Trophoblast cell (in vitro differentiated cells and primary cell): ENCODE results near the gene STAT3.
A peak's percentile ranks its signal among the peaks of the same experiment; 100 is the strongest.
"Not testable (repeated sequence)": the region's sequence is repeated elsewhere in the genome, so short reads cannot be mapped to it uniquely, and the experiment has no call there.

ENCODE experiments used
- DNase-seq, 2 donors: peaks; one replicate each; pipeline ENCODE4 v3.0.0-alpha.2; 2016
- H2AFZ ChIP-seq: 2 replicates; pipeline ENCODE4 v1.6.1; 2013; ENCODE audit warnings: low read length, moderate library complexity, mild to moderate bottlenecking; ENCODE audit not compliant: insufficient read depth, poor library complexity
- H2AK5ac ChIP-seq: 2 replicates; pipeline ENCODE4 v1.6.1; 2013; ENCODE audit warnings: mild to moderate bottlenecking, low read length
- H2BK120ac ChIP-seq: 2 replicates; pipeline ENCODE4 v1.6.1; 2013; ENCODE audit warnings: low read length, mild to moderate bottlenecking, moderate library complexity; ENCODE audit not compliant: insufficient read depth, poor library complexity
- H2BK12ac ChIP-seq: 2 replicates; pipeline ENCODE4 v1.6.1; 2013; ENCODE audit warnings: mild to moderate bottlenecking, low read length, moderate library complexity
- H2BK5ac ChIP-seq: 2 replicates; pipeline ENCODE4 v1.6.1; 2013; ENCODE audit warnings: low read length, low read depth, moderate library complexity, mild to moderate bottlenecking; ENCODE audit not compliant: poor library complexity
- H3K14ac ChIP-seq: 2 replicates; pipeline ENCODE4 v1.6.1; 2013; ENCODE audit warnings: mild to moderate bottlenecking, low read length
- H3K18ac ChIP-seq: 2 replicates; pipeline ENCODE4 v1.6.1; 2013; ENCODE audit warnings: mild to moderate bottlenecking, low read length
- H3K23ac ChIP-seq: 2 replicates; pipeline ENCODE4 v1.6.1; 2013; ENCODE audit warnings: low read length
- H3K27ac ChIP-seq: 2 replicates; pipeline ENCODE4 v1.5.1; 2013; ENCODE audit warnings: low read depth, mild to moderate bottlenecking, inconsistent platforms, low read length, moderate library complexity
- H3K27me3 ChIP-seq: 2 replicates; pipeline ENCODE4 v1.6.1; 2013; ENCODE audit warnings: inconsistent platforms, mild to moderate bottlenecking, low read length, moderate library complexity; ENCODE audit not compliant: insufficient read depth
- H3K36me3 ChIP-seq, 2 experiments: 1 replicate in 1 of 2; 2 replicates in 1 of 2; pipeline ENCODE4 v1.6.1; 2013; ENCODE audit warnings: low read length in 2 of 2, mild to moderate bottlenecking in 2 of 2, moderate library complexity in 1 of 2; ENCODE audit not compliant: insufficient read depth in 2 of 2, control insufficient read depth in 1 of 2
- H3K4ac ChIP-seq: 2 replicates; pipeline ENCODE4 v1.6.1; 2013; ENCODE audit warnings: low read depth, mild to moderate bottlenecking, low read length, moderate library complexity
- H3K4me1 ChIP-seq, 2 experiments: 1 replicate in 1 of 2; 2 replicates in 1 of 2; pipeline ENCODE4 v1.6.1; 2013; ENCODE audit warnings: low read length in 2 of 2, mild to moderate bottlenecking in 2 of 2, moderate library complexity in 1 of 2; ENCODE audit not compliant: insufficient read depth in 2 of 2, control insufficient read depth in 1 of 2
- H3K4me2 ChIP-seq: 2 replicates; pipeline ENCODE4 v1.6.1; 2013; ENCODE audit warnings: inconsistent platforms, mild to moderate bottlenecking, low read length, moderate library complexity
- H3K4me3 ChIP-seq: 2 replicates; pipeline ENCODE4 v1.5.1; 2013; ENCODE audit warnings: mild to moderate bottlenecking, low read depth, low read length, inconsistent platforms
- H3K79me1 ChIP-seq: one replicate; pipeline ENCODE4 v1.6.1; 2013; ENCODE audit warnings: low read length
- H3K79me2 ChIP-seq: 2 replicates; pipeline ENCODE4 v1.6.1; 2013; ENCODE audit warnings: low read length, mild to moderate bottlenecking; ENCODE audit not compliant: control insufficient read depth, insufficient read depth, poor library complexity
- H3K9ac ChIP-seq: 2 replicates; pipeline ENCODE4 v1.6.1; 2013; ENCODE audit warnings: mild to moderate bottlenecking, low read length
- H3K9me3 ChIP-seq: 2 replicates; pipeline ENCODE4 v1.6.1; 2013; ENCODE audit warnings: low read depth, mild to moderate bottlenecking, control low read depth, inconsistent platforms, low read length; ENCODE audit not compliant: insufficient read depth
- H4K12ac ChIP-seq: 2 replicates; pipeline ENCODE4 v1.6.1; 2013; ENCODE audit warnings: low read depth, mild to moderate bottlenecking, low read length, moderate library complexity
- H4K8ac ChIP-seq: 2 replicates; pipeline ENCODE4 v1.6.1; 2013; ENCODE audit warnings: low read depth, mild to moderate bottlenecking, low read length, moderate library complexity
- H4K91ac ChIP-seq: one replicate; pipeline ENCODE4 v1.6.1; 2013; ENCODE audit warnings: low read depth, mild to moderate bottlenecking, low read length, moderate library complexity
- WGBS: extraction: QIAGEN DNeasy Blood & Tissue Kit; methylation state at CpG from one replicate; pipeline ENCODE4 v1.1.7; 2013; ENCODE audit warnings: missing lambda C conversion rate; ENCODE audit not compliant: insufficient read length, insufficient coverage; ENCODE audit errors: extremely low coverage; 5-methylcytosine and 5-hydroxymethylcytosine counted together

Gene STAT3

DNA sequence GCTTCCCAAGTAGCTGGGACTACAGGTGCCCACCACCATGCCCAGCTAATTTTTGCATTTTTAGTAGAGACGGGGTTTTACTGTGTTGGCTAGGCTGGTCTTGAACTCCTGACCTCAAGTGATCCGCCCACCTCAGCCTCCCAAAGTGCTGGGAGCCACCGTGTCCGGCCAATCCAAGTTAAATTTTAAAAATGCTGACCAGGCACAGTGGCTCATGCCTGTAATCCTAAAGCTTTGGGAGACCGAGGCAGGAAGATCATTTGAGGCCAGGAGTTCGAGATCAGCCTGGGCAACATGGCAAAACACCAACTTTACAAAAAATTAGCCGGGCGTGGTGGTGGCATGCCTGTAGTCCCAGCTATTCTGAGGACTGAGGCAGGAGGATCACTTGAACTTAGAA, 3.2 kb upstream of the STAT3 start:
- not testable (repeated sequence) for DNase-seq, H4K12ac ChIP-seq, H3K9me3 ChIP-seq, H3K4me1 ChIP-seq, H4K91ac ChIP-seq, H3K14ac ChIP-seq, H3K79me2 ChIP-seq, H3K23ac ChIP-seq, H2BK5ac ChIP-seq, H3K36me3 ChIP-seq, H3K4ac ChIP-seq, H2AK5ac ChIP-seq, H3K9ac ChIP-seq, H2AFZ ChIP-seq, H3K27me3 ChIP-seq, H4K8ac ChIP-seq, H3K4me2 ChIP-seq, H2BK12ac ChIP-seq, H3K18ac ChIP-seq, H3K27ac ChIP-seq, H3K4me3 ChIP-seq, H2BK120ac ChIP-seq
- no CpG with 5 or more reads among the region's 8 CpGs for WGBS
- peaks cover 10% of the 10 kb centered on the region for H3K79me1 ChIP-seq

DNA sequence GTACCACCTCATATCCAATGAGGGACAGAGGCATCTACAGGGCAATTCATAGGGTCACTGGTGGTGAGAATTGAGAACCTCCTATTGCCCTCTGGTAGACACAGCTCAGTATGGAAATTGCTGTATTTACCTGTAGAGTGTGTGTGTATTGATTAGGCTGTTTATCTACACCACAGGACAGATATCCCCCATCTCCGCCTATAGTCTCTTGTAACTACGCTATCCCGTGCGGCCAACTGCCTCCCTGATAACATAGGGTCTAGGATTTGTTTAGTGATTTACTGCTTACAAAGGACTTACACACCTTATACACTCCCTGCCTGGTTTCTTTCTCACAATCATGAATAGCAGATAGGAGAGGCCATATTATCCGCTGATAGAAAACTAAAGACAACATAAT, 1.7 kb upstream of the STAT3 start:
- Histone ChIP-seq H3K79me2 (peaks cover 7% of the 10 kb centered on the region), H2AFZ (no peak overlapping the region), H2BK5ac (no peak overlapping the region), H3K9ac (no peak overlapping the region), H3K23ac (no peak overlapping the region), H3K4me3 (no peak overlapping the region), H3K4me1 (peaks cover 3 to 5% of the 10 kb centered on the region in 2 experiments), H4K8ac (no peak overlapping the region), H3K79me1 (peaks cover 10% of the 10 kb centered on the region), H4K12ac (no peak overlapping the region), H3K9me3 (no peaks in the 10 kb centered on the region), H3K14ac (no peak overlapping the region), H2AK5ac (no peak overlapping the region), H3K4me2 (no peak overlapping the region), H3K36me3 (no peaks in the 10 kb centered on the region), H4K91ac (no peak overlapping the region), H2BK120ac (no peak overlapping the region), H3K18ac (no peak overlapping the region), H3K27ac (no peak overlapping the region), H2BK12ac (peak overlapping the region; percentile 73), H3K4ac (no peak overlapping the region), H3K27me3 (no peaks in the 10 kb centered on the region)
- no peak for DNase-seq
- no CpG with 5 or more reads among the region's 5 CpGs for WGBS

DNA sequence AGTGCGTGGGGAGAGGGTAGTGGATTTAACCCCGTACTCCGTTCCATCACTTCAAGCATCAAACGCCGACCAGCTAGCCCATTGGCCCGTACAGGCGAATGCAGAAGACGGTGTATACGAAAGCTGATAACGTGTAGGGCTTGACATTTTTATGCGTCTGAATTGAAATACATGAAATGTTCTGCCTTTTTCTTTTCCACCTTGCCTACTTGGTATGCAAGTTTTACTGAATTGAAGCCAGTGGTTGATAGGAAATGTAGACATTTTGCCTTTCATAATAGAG, 834 bp upstream of the STAT3 start:
- H3K14ac ChIP-seq = peak overlapping the region; percentile 47
- no peak overlapping the region for H3K23ac ChIP-seq
- H4K12ac ChIP-seq = peak overlapping the region; percentile 13
- H3K4me2 ChIP-seq = peak overlapping the region; percentile 88
- H3K79me1 ChIP-seq = peaks cover 10% of the 10 kb centered on the region
- no peak overlapping the region for H3K4ac ChIP-seq
- peak overlapping the region; percentile 27 for H3K4me3 ChIP-seq
- no peak overlapping the region for H3K27ac ChIP-seq
- H2AFZ ChIP-seq = peak overlapping the region; percentile 58
- no peaks in the 10 kb centered on the region for H3K36me3 ChIP-seq
- no peak overlapping the region for H3K18ac ChIP-seq
- H3K9ac ChIP-seq = no peak overlapping the region
- peak overlapping the region; percentile 82 for H4K8ac ChIP-seq
- H3K9me3 ChIP-seq = no peaks in the 10 kb centered on the region
- H3K4me1 ChIP-seq = peaks cover 3 to 5% of the 10 kb centered on the region in 2 experiments
- no peak for DNase-seq
- no peak overlapping the region for H2BK12ac ChIP-seq
- peaks cover 7% of the 10 kb centered on the region for H3K79me2 ChIP-seq
- peak overlapping the region; percentile 35 for H2BK5ac ChIP-seq
- H2AK5ac ChIP-seq = no peak overlapping the region
- no peaks in the 10 kb centered on the region for H3K27me3 ChIP-seq
- peak overlapping the region; percentile 46 for H2BK120ac ChIP-seq
- WGBS = no CpG with 5 or more reads among the region's 11 CpGs
- peak overlapping the region; percentile 37 for H4K91ac ChIP-seq

DNA sequence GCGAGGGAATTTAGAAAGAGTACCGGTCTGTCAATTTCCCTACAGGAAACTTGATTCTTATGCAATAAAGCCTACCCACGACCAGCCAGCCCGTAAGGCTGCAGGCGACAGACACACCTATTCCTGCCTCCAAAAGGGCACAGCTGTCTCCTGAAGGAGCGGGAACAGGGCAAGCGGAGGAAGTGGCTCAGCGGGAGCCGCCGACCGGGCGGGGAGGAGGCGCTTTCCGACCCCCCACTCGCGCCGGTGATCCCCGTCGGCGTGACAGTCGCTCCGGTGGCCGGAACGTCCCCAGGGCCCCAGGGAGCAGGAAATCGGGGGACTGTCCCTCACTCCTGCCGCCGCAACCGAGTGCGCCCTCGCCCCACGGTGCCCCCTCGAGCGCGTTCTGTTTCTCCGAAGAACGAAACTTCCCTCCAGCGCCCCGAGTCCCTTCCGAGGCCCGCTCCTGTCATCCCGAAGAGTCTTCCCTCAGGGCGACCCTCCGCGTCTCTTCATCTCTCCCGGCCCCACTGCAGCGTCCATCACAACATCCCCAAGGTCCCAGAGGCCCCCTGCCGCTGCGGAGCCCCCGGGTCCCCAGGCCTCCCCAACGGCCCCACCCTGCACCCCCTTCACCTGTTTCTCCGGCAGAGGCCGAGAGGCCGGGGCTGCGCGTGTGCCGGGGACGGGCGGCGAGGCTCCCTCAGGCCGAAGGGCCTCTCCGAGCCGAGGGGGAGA, 421 bp downstream of the STAT3 start:
- Histone ChIP-seq H3K9ac (peak overlapping the region; percentile 54), H3K36me3 (no peaks in the 10 kb centered on the region), H3K9me3 (no peaks in the 10 kb centered on the region), H3K18ac (peak overlapping the region; percentile 85), H3K79me1 (peaks cover 10% of the 10 kb centered on the region), H4K91ac (peak overlapping the region; percentile 67), H2AK5ac (no peak overlapping the region), H3K4me3 (peak overlapping the region; percentile 94), H3K23ac (no peak overlapping the region), H3K79me2 (peaks cover 7% of the 10 kb centered on the region), H2BK120ac (peak overlapping the region; percentile 41), H3K4me2 (peak overlapping the region; percentile 92), H4K8ac (peak overlapping the region; percentile 69), H4K12ac (no peak overlapping the region), H2AFZ (peak overlapping the region; percentile 74), H3K4ac (peak overlapping the region; percentile 49), H2BK5ac (peak overlapping the region; percentile 85), H3K14ac (peak overlapping the region; percentile 62), H3K27ac (peak overlapping the region; percentile 29), H2BK12ac (no peak overlapping the region), H3K27me3 (no peaks in the 10 kb centered on the region), H3K4me1 (peaks cover 3 to 5% of the 10 kb centered on the region in 2 experiments)
- DNase-seq = peak; percentile 54 to 69
- no CpG with 5 or more reads among the region's 62 CpGs for WGBS
